Epithelial cell of prostate (primary cell): ENCODE measurements around the gene OMP.

Source experiments
- DNase-seq: peaks from one replicate; pipeline ENCODE4 v3.0.0-alpha.2; 2011; ENCODE audit warnings: low read depth, low spot score
- H3K27ac ChIP-seq: fragments of 450-650 bp; 2 replicates; pipeline ENCODE4 v1.5.1; 2017; ENCODE audit warnings: mild to moderate bottlenecking

OMP gene

GRCh38 chr11:77068457-77069335 lies 33.9 kb upstream of the OMP start:
- H3K27ac ChIP-seq: no peak overlapping the region

GRCh38 chr11:77069336-77069968 lies 33.2 kb upstream of the OMP start:
- no peak for DNase-seq
- no peak overlapping the region for H3K27ac ChIP-seq

More at GRCh38 chr11:77068457-77069335, 33.9 kb upstream of the OMP start:
- DNase-seq: no peak

DNA sequence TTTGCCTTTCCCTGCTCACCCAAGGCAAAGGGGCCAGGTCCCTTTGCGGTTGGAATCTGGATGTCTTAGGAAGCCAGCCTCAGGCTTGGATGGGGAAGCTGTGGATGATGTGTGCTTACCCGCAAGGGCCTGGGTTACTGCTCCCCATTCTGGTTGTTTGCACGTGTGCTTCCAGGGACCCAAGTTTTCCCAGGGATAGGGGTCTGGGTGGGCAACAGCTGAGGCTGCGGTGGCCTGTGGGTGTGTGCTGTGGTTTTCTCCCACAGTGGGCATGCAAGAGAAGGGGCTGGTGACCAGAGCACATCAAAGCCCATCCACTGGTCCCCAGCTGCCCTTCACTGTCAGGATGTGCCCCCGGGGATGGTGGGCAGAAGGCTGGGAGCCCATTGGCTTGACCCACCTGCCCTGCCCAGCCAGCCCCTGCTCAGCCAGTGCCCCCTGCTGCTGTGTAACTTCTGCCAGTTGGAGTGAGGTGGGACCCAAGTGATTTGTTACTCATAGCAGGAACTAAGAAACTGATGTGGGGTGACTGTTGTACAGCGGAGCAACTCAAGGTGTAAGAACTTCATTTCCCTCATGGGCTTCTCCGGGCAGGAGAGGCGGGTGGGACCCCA lies 32.6 kb upstream of the OMP start:
- no peak for DNase-seq
- H3K27ac ChIP-seq: no peak overlapping the region

DNA sequence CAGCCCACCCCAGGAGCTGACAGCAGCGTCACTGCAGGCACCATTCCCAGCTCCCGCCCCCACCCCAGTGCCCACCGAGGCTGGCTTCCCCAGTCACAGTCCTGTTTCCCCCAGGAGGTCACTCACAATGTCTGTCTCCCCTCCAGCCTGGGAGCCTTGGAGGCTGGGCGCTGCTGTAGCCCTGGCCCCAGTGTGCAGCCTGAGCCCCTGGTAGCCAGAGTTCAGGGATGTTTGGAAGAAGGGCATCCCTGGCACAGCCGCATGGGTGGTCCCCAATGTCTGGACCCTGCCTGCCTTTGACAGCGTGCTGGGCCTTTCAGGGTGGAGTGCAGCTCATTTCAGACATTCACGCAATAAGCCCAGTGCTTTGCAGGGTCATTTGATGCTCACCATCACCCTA lies 31.6 kb upstream of the OMP start:
- DNase-seq: no peak

DNA sequence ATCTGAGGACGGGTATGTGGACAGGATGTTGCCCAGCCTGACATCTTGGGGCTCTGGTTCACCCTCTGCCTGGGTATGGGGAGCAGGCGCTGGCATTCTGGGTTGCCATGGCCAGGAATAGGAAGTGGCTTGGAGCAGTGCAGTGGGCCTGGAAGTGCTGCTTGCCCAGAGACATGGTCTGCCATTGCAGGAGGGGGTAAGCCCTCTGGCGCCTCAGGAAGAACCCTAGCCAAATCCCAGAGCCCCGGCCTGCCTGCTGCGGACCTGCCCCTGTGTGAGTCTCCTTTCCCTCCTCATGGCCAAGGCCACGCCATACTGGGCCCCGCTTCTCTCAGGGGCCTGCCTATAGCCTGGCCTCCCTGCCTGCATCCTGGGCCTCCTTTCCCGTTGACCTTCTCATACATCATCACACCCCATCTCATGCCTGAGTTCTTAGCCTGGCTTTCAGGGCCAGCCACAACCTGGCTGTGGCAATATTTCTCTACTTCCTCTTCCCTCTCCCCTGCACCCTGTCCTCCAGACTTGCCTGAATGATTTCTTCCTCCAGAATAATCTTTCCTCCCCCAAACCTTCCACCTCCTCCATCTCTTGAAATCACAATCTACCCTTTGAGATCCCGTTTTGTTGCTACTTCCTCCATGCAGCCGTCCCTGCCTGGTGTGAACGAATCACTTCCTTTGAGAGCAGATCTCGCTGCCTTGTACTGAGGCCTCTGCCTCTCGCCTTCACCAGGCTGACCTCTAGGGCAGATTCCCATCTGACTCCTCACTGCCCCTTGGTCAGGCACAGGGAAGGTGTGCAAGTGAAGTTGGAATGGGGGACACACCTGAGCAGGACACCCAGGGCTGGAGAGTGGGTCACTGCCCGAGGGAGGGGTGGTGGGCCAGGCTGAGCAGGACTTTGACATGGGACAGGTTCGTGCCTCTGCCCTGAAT lies 30.7 kb upstream of the OMP start:
- no peak for DNase-seq
- no peak overlapping the region for H3K27ac ChIP-seq

More for the DNA sequence above, 31.6 kb upstream of the OMP start:
- H3K27ac ChIP-seq: no peak overlapping the region

GRCh38 chr11:77072851-77073327 lies 29.8 kb upstream of the OMP start:
- no peak overlapping the region for H3K27ac ChIP-seq
- no peak for DNase-seq

- peak overlapping the region; percentile 33 for H3K27ac ChIP-seq
- DNase-seq: no peak
Measured at GRCh38 chr11:77073328-77074001, 29.2 kb upstream of the OMP start.

GRCh38 chr11:77074205-77074604 lies 28.4 kb upstream of the OMP start:
- no peak for DNase-seq
- no peak overlapping the region for H3K27ac ChIP-seq

GRCh38 chr11:77074626-77075221 lies 27.9 kb upstream of the OMP start:
- no peak overlapping the region for H3K27ac ChIP-seq
- no peak for DNase-seq

DNA sequence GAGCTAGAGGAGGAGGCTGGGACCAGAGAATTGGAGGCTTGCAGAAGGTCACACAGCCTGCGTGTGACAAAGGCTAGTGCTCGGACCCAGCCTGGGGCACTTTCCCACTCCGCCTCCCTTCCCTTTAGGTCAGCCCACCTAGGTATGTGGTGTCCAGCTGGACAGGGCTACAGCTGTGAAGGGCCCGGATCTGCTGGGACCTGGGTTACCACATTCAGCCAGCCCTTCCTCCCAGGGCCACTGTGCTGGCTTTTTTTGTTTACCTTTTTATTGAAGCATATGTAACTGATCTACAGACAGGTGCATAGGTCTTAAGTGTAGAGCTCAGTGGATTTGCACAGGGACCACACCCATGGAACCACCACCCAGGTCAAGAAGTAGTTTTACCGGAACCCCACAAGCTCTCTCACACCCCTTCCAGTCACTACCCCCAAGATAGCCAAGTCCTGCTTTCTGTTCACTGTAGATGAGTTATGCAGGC lies 27.2 kb upstream of the OMP start:
- H3K27ac ChIP-seq: no peak overlapping the region
- DNase-seq: no peak

DNA sequence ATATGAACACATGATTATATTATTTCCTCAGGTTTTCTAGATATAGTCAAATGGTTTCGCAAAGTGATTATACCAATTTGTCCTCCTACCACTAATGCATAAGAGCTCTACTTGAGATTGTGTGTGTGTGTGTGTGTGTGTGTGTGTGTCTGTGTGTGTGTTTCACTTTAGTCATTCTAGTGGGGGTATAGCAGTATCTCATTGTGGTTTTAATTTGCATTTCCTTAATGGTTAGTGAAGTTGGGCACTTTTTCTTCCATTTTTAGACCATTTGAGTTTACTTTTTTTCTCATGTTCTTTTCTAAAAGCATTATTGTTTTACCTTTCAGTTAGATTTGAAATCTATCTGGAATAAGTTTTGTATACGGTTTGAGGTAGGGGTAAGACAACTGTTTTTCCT lies 23.0 kb upstream of the OMP start:
- no peak for DNase-seq
- H3K27ac ChIP-seq: no peak overlapping the region

GRCh38 chr11:77080643-77081210 lies 21.9 kb upstream of the OMP start:
- H3K27ac ChIP-seq: no peak overlapping the region

GRCh38 chr11:77081381-77081851 lies 21.2 kb upstream of the OMP start:
- DNase-seq: no peak
- no peak overlapping the region for H3K27ac ChIP-seq

More at GRCh38 chr11:77080643-77081210, 21.9 kb upstream of the OMP start:
- no peak for DNase-seq

DNA sequence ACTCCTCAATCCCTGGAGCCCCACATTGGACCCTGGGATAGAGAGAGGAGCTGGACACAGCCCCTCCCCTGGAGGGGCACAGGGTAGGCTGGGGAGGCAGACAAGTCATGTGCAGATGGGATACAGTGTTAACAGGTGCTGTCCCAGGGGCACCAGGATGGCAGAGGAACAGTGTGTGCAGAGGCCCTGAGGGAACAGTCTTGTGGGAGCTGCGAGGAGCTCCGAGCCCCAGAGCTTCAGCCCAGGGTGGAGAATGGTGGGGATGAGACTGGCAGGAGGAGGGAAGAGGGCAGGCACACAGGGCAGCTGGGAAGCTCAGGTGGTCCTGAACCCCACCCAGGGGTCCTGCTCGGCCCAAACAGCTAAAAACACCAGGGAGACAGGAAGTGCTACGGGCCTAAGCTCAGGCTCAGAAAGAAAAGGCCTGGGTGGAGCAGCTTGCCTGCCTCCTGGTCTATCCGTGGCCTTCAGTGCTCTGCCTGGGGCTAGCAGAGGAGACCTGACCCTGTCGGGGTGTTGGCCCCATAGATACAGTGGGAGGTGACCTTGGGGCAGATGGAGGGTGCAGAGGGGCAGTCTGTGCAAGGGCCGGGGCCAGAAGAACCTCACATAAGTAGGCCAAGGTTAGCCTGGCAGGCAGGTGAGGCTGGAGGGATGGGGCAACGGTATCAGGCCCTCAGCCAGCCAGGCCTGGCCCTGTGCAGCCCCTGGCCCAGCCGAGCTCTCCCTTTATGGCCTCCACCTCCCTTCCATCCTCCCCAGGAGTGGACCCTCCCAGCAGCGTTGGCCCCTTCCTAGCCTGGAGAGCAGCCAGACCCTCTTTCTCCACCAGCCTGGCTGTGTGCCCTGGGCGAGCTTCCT lies 20.4 kb upstream of the OMP start:
- H3K27ac ChIP-seq: no peak overlapping the region
- no peak for DNase-seq

- no peak for DNase-seq
- no peak overlapping the region for H3K27ac ChIP-seq
Measured at GRCh38 chr11:77082838-77083565, 19.6 kb upstream of the OMP start.

DNA sequence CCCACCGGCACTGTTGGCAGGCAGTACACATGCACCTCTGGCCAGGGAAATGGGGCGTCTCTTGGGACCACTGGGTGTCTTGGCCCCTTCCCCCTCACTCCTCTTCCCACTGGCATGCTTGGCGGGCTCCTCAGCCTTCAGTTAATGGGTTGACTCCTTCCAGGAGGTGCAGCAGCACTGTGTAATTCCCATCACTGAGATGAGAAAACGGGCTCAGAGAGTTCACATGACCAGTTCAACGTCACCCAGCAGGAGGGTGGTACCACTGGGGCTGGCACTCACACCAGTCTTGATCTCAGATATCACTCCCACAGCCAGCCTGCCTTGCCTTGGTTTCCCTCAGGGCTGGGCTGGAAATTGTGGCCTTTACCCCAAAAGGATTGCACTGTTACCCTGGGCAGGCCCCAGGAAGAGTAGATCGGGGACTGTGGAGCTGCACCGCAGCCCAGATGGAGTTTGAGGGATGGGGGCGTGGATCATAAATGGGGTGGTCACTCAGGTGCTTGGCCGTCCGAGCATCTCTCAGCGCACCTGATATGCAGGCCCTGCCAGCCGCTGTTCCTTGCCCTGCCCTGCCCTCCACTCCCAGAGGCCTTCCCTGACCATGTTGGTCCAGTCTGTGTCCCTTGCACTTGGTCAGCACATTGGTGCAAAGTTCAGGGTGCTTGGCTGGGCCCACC lies 18.9 kb upstream of the OMP start:
- H3K27ac ChIP-seq: no peak overlapping the region
- DNase-seq: no peak
